Measurements from ENCODE around the gene PCSK5.
"Not testable (repeated sequence)": the region's sequence is repeated elsewhere in the genome, so short reads cannot be mapped to it uniquely, and the experiment has no call there.

Gene PCSK5

GRCh38 chr9:75891277-75891741 lies 836 bp downstream of the PCSK5 start:
- DNase-seq = peak; percentile 14

DNA sequence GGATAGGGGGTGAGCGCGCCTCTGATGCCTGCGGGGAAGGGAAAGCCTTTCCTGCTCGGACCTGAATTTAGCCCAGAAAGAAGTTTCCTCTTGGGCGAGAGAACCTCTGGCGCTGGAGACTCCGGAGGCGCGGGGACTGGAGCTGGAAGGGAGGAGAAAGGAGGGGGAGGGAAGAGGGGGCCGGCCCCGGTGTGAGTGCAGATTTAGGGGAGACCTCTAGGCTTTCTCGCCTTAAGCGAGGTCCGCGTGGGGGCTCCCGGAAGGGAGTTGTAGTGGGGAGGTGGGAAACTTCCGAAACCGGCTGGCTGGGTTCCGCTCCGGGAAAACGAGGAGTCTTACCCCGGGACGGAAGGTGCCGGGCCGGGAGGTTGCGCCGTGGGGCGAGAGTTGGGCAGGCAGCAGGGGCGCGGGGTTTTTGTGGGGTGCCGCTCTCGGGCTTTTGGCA lies 1.3 kb downstream of the PCSK5 start:
- no peak for DNase-seq

DNA sequence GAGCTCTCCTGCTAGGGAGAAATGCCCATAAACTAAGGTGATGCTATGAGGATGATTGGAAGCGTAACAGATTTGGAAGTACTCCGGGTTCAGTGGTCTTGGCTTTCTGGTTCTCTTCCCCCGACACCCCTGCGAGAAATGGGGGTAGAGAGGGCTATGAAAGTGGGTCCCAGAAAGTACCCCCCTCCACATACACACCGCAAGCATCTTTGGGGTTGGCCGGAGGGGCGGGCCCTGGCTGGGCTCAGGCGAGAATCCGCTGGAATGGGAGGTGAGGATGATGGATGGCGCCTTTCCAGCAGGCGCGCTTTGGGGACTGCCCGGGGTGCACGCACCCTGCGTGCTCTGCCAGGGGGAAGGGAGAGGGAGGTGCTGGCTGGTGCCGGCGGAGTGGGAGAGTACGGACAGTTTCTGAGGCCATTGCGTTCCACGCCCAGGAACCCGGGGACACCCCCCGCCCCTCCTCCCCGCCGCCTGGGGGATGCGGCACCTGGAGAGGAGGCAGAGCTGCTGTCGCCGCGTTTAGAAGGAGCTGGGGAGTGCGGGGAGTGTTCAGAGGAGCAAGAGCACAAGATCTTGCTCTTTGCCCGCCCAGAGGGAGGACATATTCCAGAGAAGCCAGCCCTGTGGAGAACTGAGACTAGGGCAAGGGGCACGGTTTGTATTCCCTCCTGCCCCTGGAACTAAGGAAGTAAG lies 1.9 kb downstream of the PCSK5 start:
- no peak for DNase-seq

- no peak for DNase-seq
Observed at GRCh38 chr9:75893106-75893505, 2.6 kb downstream of the PCSK5 start.

DNA sequence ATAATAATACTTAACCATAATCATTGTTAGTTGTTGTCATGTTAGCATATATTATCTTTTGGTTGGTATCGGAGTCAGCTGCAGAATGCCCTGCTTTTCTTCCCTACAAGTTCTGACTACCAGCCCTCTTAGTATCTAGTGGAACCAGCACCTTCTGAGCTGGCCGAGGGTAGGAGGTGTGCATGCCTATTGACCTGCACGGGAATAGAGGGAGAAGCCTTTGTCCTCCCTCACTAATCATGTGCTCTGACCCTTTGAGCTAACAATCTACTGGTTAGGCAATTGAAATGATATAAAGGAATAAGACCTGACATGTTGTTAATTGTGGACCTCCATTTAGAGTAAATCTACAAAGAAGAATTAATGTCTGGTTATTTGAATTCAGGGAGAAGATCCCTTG lies 4.1 kb downstream of the PCSK5 start:
- DNase-seq = no peak

- DNase-seq = no peak
Observed at GRCh38 chr9:75895112-75895511, 4.6 kb downstream of the PCSK5 start.

- no peak for DNase-seq
Observed at GRCh38 chr9:75896193-75896592, 5.7 kb downstream of the PCSK5 start.

- not testable (repeated sequence) for DNase-seq
Observed at GRCh38 chr9:75900893-75901524, 10.5 kb downstream of the PCSK5 start.

- no peak for DNase-seq
Observed at GRCh38 chr9:75903785-75904360, 13.4 kb downstream of the PCSK5 start.

- no peak for DNase-seq
Observed at GRCh38 chr9:75904364-75904763, 13.9 kb downstream of the PCSK5 start.

GRCh38 chr9:75906531-75906930 lies 16.1 kb downstream of the PCSK5 start:
- DNase-seq = no peak

DNA sequence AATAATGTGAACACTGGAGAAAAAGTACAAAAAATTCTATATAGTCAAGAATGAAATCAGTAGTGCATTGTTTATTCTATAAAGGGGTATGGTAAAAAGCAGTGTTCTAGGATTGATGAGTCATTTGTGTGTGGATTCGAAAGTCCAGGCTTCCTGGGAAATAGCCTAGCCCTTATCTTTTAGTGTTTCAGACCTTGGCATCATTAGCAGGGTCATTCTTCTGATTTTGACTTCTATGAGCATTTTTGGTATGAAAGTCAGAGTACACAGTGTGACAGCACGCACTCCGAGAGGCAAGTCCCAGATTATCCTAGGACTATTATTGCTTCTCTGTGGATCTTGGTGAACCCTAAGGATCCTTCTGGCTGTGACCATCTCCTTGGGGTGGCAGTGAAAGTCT lies 16.9 kb downstream of the PCSK5 start:
- no peak for DNase-seq

- no peak for DNase-seq
Observed at GRCh38 chr9:75907923-75908322, 17.4 kb downstream of the PCSK5 start.

- DNase-seq = no peak
Observed at GRCh38 chr9:75909776-75910175, 19.3 kb downstream of the PCSK5 start.

DNA sequence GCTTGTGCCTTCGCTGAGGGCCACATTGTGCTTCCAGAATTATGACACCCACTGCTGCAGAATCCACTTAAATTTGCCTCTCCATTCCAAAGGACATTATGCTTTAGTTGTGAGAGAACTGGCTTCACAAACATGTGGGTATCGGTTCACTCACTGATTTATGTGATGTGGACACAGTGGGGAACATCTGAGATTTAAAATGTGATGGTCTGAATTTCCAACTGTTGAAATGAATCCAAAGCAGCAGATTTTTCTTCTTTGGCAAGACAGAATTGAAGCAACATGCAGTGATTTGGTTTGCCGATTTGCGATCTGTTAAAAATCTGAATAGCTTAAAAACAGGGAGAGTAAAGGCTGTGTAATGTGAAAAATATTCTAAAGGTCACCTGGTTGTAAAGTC lies 20.3 kb downstream of the PCSK5 start:
- no peak for DNase-seq

DNA sequence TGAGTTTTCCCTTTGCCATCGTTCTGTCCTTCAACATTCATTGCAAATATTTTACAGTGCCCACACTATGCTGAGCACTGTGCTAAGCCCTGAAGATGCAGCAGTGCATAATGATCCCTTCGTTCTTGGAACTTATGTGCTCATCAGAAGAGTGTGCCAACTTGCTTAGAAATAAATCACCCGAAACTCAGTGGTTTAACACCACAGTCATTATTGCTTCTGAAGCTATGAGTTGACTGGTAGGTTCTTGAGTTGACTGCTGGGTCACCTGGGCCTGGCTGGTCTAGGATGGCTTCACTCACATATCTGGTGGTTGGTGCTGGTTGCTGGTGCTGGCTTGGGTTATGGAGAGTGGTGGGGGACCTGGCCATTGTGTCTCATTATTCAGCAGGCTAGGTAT lies 20.9 kb downstream of the PCSK5 start:
- DNase-seq = peak; percentile 67

- no peak for DNase-seq
Observed at GRCh38 chr9:75912951-75913350, 22.5 kb downstream of the PCSK5 start.

- DNase-seq = no peak
Observed at GRCh38 chr9:75914002-75914401, 23.5 kb downstream of the PCSK5 start.

- no peak for DNase-seq
Observed at GRCh38 chr9:75914883-75915452, 24.5 kb downstream of the PCSK5 start.

DNA sequence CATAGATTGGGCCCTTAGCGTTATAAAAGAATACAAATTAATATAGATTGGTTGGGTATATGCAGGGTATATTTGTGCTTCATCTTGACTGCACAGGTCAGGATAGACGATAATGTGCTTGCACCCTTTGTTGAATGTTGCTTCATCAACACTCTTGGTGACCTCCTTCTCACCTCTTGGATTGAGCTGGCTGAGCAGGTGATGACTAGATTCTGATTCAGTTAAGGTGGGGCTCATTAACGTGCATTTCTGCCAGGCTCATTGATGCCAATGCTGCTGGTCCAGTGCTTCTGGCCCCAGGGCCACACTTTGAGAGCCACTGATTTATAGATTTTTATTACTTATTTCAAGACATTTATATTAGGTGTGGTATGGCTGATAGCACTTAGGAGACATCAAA lies 27.7 kb downstream of the PCSK5 start:
- peak; percentile 25 for DNase-seq

DNA sequence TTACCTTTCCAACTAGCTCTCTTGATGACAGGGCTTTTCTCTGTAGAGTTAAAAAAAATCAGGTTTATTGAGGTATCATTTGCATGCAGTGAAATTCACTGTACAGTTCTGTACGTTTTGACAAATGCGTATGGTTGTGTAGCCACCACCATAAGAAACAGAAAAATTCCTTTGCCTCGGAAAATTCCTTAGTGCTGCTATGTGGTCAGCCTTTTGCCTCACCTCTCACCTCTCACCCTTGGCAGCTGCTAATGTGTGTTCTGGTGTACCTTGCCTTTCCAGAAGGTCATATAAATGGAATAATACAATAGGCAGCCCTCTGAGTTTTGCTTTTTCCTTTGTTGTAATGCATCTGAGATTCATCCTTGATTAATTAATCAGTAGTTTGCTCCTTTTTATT lies 28.4 kb downstream of the PCSK5 start:
- DNase-seq = no peak

GRCh38 chr9:75921391-75922127 lies 31.1 kb downstream of the PCSK5 start:
- no peak for DNase-seq

DNA sequence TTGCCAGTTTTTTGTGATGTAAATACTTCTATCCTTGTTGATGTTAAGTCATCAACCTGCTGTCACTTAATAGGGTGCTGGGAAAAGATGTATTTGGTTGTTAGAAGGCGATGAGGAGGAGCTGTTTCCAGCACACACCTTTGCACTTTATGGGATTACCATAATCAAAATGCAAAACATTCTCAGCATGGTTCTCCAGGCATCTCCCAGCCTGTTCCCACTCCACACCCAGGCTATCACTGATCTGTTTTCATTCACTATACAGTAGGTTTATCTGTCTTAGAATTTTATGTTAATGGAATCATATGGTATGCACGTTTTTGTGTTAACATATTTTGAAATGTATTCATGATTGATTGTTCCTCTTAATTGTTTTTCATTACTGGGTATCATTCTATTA lies 35.9 kb downstream of the PCSK5 start:
- DNase-seq = no peak

Data from activated CD4-positive, alpha-beta T cell treated with anti-CD3 and anti-CD28 coated beads, Interleukin-10, Interleukin-2, amounts not matched to agents 100 ng/mL and 50 ng/mL, durations not matched to agents 16 hours and 8 hours (primary cell).